Measurements from ENCODE around the gene COX5B. TPM values are rescaled to one million over a fixed set of nuclear protein-coding genes. Genes with fewer than 3 reads are reported as not detected.
A peak's percentile ranks its signal among the peaks of the same experiment; 100 is the strongest.

COX5B gene
- total and polyA plus RNA-seq, 9 of the 15 experiments (the other 6 are each of a cell fraction or from before 2014, with no cell fraction given): 154 to 1,424 (median 487) TPM

GRCh38 chr2:97662895-97663625 lies 17.2 kb downstream of the COX5B start (continued):
- TF ChIP-seq ETS1 (conservative IDR thresholded peaks at IDR 0.05; ENCODE audit: control insufficient read depth, low read depth, low read length) (0 out of 2 replicates have a peak, but pooled peaks have one; percentile 61), ZSCAN29 (IDR thresholded peaks at IDR 0.05) (no peak), CHD7 (IDR thresholded peaks at IDR 0.05; ENCODE audit: low read depth, low read length) (no peak), FOSL1 (tag; conservative IDR thresholded peaks at IDR 0.05) (peak; percentile 88), MTF1 (CRISPR knock-in tag; IDR thresholded peaks at IDR 0.05; ENCODE audit: borderline replicate concordance) (no peak), MTA2 (IDR thresholded peaks at IDR 0.05; ENCODE audit: low read depth) (no peak), COPS2 (conservative IDR thresholded peaks at IDR 0.05) (no peak), TEAD4 (IDR thresholded peaks at IDR 0.05; ENCODE audit: low read length) (peak; percentile 29), TEAD4 (CRISPR knock-in tag; IDR thresholded peaks at IDR 0.05; ENCODE audit: borderline replicate concordance) (no peak), FOXM1 (IDR thresholded peaks at IDR 0.05; ENCODE audit: low read depth) (no peak), FOXM1 (CRISPR knock-in tag; IDR thresholded peaks at IDR 0.05; ENCODE audit: low read depth) (no peak), ZBTB12 (CRISPR knock-in tag; IDR thresholded peaks at IDR 0.05) (no peak), CBFA2T3 (IDR thresholded peaks at IDR 0.05) (0 out of 2 replicates have a peak, but pooled peaks have one; percentile 29)
- TF ChIP-seq, protein P1, sequence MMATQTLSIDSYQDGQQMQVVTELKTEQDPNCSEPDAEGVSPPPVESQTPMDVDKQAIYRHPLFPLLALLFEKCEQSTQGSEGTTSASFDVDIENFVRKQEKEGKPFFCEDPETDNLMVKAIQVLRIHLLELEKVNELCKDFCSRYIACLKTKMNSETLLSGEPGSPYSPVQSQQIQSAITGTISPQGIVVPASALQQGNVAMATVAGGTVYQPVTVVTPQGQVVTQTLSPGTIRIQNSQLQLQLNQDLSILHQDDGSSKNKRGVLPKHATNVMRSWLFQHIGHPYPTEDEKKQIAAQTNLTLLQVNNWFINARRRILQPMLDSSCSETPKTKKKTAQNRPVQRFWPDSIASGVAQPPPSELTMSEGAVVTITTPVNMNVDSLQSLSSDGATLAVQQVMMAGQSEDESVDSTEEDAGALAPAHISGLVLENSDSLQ (IDR thresholded peaks at IDR 0.05): peak; percentile 98

Measured in K562 (cell line).